ENCODE data around the gene UBAC2.
"Not testable (repeated sequence)": the region's sequence is repeated elsewhere in the genome, so short reads cannot be mapped to it uniquely, and the experiment has no call there.

UBAC2 gene

DNA sequence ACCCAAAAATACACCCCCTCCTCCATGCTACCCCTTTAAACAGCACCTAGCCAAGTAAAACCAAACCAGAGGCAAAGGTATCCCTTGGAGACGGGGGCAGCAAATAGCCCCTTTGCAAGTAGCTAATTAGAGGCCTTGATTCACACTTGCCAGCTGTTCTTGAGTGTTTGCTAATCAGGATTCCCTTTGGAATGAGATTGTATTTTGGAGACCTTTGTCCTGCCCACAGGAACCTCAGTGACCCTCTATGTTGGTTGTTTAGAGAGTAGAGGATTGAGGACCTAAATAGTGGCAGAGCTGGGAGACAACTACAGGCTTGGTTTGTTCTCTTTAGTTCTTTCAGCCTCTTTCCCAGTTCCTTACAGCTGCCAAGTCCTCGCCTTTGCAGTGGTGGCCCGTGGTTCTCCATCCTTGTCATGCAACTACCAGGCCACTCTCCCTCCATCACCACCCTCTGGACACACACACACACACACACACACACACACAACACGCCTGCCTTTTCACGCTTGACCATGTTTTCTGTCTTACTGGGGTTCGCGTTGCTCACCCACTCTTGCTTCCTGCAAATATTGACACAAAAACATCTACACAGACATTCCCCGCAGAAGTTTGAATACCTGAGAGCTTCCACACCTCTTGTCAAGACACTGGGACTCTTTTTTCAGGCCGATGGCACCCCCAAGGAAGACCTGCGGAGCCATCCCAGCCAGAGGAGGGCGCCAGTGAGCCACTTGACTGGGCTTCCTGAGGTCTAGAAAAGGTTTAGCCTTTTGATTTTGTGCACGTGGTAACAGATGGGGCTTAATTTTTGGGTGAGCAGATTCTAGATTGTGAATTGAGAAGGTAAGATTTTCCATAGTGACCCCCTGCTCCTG lies 186.5 kb downstream of the UBAC2 start:
- POLR2A ChIA-PET, result no interaction called here
- CTCF ChIA-PET, result interaction anchor here (0.8 to 3.4 kb wide), 5 partner anchors 48 to 734 kb away, joined by 3 to 14 read pairs (median 4); no protein-coding TSS in a partner anchor
- no peak overlapping the region for H3K4me3 ChIP-seq (ENCODE audit: low read depth, low read length)
- no peak for DNase-seq (ENCODE audit: low read depth, low spot score)
- TF ChIP-seq, protein P1, sequence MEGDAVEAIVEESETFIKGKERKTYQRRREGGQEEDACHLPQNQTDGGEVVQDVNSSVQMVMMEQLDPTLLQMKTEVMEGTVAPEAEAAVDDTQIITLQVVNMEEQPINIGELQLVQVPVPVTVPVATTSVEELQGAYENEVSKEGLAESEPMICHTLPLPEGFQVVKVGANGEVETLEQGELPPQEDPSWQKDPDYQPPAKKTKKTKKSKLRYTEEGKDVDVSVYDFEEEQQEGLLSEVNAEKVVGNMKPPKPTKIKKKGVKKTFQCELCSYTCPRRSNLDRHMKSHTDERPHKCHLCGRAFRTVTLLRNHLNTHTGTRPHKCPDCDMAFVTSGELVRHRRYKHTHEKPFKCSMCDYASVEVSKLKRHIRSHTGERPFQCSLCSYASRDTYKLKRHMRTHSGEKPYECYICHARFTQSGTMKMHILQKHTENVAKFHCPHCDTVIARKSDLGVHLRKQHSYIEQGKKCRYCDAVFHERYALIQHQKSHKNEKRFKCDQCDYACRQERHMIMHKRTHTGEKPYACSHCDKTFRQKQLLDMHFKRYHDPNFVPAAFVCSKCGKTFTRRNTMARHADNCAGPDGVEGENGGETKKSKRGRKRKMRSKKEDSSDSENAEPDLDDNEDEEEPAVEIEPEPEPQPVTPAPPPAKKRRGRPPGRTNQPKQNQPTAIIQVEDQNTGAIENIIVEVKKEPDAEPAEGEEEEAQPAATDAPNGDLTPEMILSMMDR (IDR thresholded peaks at IDR 0.05; ENCODE audit: insufficient read depth, low read length, missing control alignments), result peak; percentile 37

DNA sequence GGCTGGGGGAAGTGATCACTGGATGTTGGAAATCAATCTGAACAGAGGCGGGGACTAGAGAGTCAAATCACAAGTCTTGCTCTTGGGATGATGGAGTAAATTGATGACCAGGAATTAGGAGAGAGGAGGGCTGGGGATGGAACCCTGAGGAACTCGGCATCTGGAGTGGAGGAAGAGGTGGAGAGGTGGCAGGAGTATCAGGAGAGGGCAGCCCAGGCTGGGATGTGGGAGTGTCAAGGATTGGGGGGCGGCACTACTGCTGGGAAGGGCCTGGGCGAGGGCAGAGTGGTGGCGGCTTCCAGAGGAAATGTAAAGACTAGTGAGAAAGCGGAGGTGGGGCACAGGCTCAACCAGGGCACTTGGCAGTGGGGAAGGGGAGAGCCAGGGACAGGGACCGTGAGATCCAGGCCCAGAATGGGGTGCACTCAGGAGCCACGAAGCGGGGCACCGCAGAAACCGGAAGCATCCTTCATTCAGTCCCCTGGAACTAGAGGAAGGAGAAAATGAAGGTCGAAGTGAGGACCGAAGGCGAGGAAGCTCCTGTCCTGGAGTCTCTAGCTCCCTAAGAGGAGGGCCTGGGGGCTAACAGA lies 187.8 kb downstream of the UBAC2 start:
- TF ChIP-seq, protein P1 (IDR thresholded peaks at IDR 0.05; ENCODE audit: insufficient read depth, low read length, missing control alignments), result no peak
- ChIA-PET POLR2A (no interaction called here), CTCF (interaction anchor here (3.4 kb wide), 1 partner anchor 48 kb away, joined by 14 read pairs; no protein-coding TSS in a partner anchor)
- no peak for DNase-seq (ENCODE audit: low read depth, low spot score)
- no peak overlapping the region for H3K4me3 ChIP-seq (ENCODE audit: low read depth, low read length)

DNA sequence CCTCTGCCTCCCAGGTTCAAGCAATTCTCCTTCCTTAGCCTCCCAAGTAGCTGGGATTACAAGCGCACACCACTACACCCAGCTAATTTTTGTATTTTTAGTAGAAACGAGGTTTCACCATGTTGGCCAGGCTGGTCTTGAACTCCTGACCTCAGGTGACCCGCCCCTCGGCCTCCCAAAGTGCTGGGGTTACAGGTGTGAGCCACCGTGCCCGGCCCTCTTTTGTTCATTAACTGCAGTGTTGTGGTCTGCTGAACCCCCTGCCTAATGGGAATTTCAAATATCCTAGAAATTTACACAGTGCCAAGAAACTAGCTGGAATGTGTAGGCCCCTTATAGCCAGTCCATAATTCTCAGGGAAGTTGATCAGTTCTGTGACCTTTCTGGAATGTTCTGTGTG lies 188.4 kb downstream of the UBAC2 start:
- H3K4me3 ChIP-seq (ENCODE audit: low read depth, low read length); DNase-seq (ENCODE audit: low read depth, low spot score); POLR2A ChIA-PET: not testable (repeated sequence)
- CTCF ChIA-PET, result interaction anchor here (1.4 to 3.4 kb wide), 3 partner anchors 8 to 119 kb away, joined by 7 to 14 read pairs (median 7); no protein-coding TSS in a partner anchor

DNA sequence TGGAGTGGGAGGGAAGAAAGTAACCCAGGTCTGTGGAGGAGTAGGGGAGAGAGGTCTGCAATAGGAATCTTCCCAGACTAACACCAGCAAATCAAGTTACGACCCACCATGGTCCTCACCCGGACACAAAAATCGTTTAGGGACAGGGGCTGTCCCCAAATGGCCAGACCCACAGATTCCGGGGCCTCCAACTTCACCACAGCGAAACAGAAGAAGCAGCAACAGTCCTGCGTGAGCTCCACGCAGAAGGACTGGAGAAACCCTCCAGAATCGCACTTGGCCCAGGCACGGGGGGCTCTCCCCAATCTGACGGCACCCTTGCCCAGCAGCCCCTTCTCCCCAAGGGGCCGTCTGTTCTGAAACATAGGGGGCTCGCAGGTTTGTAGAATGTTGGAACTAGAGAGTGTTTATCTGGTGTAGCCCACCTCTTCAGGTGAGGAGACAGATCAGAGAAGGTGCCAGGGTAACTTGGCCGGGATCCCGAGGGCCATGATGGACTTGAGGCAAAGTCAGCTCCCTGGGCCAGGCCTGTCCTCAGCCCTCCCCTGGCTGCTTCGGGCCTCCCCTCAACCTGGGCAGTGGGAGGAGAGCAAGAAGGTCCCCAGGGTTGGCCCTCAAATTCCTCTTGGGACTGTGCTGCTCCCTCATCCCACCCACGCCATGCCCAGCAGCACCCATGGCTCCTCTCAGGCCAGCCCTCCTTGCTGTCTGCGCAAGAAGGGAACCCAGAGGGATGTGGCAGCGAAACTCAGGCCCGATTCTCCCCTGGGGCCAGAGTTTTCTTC lies 189.1 kb downstream of the UBAC2 start:
- ChIA-PET POLR2A (no interaction called here), CTCF (interaction anchor here (1.4 to 3.4 kb wide), 3 partner anchors 9 to 120 kb away, joined by 7 to 14 read pairs (median 7); no protein-coding TSS in a partner anchor)
- TF ChIP-seq, protein P1 (IDR thresholded peaks at IDR 0.05; ENCODE audit: insufficient read depth, low read length, missing control alignments), result no peak
- DNase-seq (ENCODE audit: low read depth, low spot score), result no peak
- H3K4me3 ChIP-seq (ENCODE audit: low read depth, low read length), result no peak overlapping the region

DNA sequence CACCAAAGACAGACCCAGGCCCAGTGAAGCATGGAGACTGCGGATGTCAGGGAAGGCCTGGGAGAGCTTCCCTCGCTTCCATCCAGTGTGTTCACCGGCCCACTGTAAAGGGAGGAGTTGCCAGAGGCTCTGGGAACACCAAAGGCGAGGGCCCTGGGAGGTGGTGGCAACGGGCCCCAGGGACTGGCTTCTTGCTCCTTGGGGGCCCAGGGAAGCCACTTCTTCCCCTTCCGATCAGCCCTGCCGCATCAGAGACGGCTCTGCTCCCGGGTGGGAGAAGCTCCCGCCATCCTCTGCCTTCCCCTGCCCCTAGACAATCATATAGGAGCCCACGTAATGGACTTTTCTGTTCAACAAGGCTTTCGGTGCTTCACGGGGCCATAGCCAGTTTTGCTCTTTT lies 189.9 kb downstream of the UBAC2 start:
- TF ChIP-seq, protein P1 (IDR thresholded peaks at IDR 0.05; ENCODE audit: insufficient read depth, low read length, missing control alignments), result no peak
- ChIA-PET CTCF (interaction anchor here (1.4 to 2.3 kb wide), 3 partner anchors 10 to 121 kb away, joined by 5 to 7 read pairs (median 7); no protein-coding TSS in a partner anchor), POLR2A (no interaction called here)
- no peak overlapping the region for H3K4me3 ChIP-seq (ENCODE audit: low read depth, low read length)
- DNase-seq (ENCODE audit: low read depth, low spot score), result no peak

DNA sequence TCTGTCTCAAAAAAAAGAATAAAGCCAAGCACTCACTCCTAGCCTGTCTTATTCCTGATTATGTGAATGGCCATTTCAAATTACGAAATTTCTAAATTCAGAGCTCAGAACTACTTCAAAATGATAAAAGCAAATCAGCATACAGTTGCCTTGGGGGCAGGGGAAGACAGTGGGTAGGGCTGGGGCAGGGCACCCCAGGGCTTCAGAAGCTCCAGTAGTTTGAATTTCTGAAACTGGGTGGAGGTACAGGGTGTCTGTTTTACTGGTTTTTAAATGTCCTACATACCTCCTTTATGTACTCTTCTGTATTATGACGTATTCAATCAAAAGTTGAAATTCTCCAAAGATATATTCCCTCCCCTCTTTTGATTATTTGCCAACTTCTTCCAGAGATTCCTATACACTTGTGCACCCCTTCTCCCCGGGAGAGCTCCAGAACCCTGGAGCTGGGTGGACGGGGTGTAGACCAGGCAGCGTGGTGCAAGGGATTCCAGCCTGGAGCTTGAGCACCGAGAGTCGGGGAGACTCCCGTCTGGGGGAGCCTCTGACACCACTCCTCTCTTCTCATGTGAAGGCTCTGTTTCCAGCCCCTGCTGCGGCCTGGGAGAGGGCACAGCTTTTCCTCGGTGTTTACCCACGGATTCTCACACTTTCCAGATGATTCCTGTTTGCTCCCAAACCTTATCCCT lies 191.3 kb downstream of the UBAC2 start:
- H3K4me3 ChIP-seq (ENCODE audit: low read depth, low read length), result no peak overlapping the region
- TF ChIP-seq, protein P1 (IDR thresholded peaks at IDR 0.05; ENCODE audit: insufficient read depth, low read length, missing control alignments), result no peak
- no peak for DNase-seq (ENCODE audit: low read depth, low spot score)
- ChIA-PET CTCF (interaction anchor here (1.2 to 2.3 kb wide), 3 partner anchors 43 to 122 kb away, joined by 3 to 5 read pairs (median 4); no protein-coding TSS in a partner anchor), POLR2A (no interaction called here)

Data from AG04449 (cell line).